Medulla oblongata (tissue), 1 donor: ENCODE results near the gene CRACR2A.

Source experiments
- DNase-seq: peaks from one replicate; pipeline ENCODE4 v3.0.0-alpha.2; 2015; ENCODE audit errors: extremely low spot score

CRACR2A gene

DNA sequence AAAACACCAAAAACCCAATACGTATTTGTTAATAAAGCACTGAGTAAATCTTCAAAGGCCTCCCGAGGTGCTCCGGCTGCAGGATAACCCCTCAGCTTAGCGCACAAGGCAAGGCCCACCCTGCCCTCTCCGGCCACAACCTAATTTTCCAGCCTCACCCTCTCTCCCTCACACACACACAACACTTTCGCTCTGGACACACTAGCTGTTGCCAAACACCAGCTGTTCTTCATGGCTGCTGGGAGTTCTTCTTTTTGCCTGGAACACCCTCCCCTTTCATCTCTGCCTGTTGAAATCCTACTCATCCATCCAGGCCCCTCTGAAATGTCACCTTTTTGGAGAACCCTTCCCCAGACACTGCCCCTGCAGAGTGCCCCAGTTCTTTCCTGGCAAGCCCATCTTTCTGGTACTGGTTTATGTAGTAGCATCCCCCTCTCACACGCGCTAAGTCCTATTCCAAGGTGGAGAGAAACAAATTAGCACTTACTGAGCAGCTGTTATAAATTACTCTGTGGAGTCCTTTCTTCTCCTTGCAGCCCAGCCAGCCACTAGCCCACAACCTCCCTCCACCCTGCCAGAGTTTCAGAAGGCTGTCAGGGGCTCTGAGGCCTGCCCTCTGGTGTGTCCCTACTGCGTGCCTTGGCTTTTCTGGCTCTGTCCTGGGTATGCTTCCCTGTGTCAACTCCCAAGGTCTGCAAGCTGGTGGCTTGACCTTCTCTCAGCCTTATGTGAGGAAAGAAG is 805 bp upstream of the CRACR2A start:
- DNase-seq: peak; percentile 7

DNA sequence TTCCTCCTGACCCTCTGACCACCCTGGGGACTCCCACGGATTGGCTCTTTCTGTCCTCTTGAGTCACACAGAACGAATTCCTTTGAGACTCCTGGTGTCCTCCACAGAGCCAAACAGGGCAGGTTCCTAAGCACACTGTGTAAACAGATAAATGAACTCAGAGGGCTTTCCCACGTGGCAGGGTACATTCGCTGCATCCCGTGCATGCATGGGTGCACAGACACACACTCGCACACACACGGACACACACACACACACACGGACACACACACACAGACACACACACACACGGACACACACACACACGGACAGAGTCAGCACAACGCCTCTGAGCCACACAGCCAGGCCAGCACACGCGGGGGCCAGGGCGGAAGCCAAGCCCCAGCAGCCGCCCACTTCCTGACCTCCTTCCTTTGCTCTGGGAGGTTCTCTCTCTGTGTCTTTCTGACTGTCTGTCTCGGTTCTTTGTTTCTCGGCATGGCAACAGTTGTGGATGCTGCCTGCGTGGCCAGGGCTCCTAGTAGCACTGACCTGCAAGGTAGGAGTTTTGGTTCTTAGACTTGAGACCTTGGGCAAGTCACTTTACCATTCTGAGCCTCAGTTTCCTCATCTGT is 706 bp downstream of the CRACR2A start:
- no peak for DNase-seq

DNA sequence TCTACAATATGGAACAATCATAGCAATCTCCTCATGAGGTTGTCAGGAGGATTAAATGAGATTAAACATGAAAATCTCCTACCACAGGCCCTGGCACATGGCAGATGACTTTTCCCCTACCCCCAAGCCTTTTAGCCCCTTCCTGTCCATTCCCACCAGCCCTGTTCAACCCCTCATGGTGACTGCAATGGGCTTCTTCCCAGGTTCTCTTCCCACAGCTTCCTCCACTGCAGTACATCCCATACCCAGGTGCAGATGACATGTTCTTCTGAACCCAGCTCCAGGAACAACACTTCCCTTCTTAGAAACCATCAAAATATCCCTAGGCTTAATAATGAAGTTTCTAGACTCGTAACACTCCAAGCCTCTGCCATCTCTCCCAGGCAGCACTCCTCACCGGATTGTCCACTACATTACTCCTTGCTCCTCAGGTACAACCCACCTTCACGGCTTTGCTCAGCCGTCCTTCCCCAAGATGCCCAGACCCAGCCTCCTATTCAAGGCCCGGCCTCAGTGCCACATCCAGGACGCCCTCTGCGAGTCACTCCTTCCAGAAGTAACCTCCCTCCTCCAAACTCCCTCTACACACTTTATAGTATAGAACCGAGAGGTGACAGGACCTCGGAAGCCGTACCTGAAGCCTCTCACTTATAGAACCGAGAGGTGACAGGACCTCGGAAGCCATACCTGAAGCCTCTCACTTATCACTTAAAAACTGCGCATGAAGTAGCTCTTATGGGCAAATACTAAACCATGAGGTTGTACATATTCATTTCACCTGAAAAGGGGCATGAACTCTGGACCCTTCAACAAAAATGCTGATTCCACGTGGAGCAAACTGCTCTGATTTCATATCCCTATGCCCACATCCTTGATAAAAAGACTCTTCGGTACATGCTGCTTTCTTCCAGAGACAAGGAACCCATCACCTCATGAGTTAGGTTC is 1.5 kb downstream of the CRACR2A start:
- no peak for DNase-seq

DNA sequence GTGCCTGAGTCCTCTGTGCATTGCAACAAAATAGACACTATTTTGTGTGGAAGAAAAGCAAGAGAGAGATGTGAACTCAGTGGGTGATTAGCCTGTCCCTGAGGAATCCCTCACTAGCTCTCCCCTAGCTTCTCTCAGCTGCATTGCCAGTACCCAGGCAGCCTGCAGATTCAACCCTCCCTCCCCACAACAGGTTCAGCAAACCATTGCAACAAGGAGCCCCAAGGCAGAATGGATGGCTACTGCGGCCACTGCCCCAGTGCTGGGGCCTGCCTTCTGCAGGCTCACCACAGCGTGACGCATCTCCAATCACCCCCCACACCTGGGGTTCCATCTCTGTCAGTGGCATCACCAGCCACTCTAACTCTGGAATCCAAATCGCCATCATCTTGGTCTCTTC is 2.3 kb downstream of the CRACR2A start:
- no peak for DNase-seq

DNA sequence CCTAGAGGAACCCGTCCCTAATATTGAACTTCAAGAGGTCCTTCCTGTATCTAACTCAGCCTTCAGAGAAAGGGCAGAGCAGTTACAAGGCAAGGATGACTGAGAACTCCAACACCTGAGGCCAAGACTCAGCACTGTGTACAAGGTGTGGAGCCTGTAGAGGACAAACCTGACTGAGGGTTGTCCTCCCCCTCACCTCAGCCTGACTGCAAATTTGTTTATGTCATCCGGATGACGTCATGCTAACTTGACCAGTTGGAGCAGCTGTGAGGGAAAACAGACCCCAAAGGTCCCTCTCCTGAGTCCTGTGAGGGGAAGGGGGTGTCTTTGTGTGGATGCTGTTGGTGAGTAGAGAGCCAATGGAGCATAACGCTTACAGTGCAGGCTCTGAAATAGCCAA is 4.3 kb downstream of the CRACR2A start:
- DNase-seq: no peak

DNA sequence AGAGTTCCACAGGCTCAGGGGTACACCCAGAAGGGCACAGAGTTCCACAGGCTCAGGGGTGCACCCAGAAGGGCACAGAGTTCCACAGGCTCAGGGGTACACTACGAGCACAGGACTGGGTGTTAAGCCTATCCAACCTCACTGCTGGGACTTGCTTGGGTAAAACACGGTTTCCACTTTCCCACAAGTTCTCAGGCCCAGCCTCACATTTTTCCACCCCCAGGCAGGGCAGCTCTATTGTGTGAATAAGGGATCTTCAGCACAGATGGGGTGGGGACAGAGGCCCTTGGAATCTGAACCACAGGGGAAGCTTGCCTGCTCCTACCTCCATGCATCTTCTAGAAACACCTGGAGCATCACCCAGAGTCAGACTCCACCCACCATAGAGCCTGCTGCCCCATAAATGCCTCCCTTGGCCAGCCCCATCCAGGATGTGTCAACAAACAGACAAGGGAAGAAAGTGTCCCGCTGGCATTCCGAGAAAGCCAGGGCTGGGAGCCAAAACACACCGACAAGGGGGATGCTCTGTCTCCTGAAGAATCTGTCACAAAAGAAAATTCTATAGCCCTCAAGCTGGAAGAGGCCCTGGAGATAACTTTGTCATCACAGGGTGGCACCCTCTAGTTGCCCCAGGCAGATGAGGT is 4.8 kb downstream of the CRACR2A start:
- no peak for DNase-seq

DNA sequence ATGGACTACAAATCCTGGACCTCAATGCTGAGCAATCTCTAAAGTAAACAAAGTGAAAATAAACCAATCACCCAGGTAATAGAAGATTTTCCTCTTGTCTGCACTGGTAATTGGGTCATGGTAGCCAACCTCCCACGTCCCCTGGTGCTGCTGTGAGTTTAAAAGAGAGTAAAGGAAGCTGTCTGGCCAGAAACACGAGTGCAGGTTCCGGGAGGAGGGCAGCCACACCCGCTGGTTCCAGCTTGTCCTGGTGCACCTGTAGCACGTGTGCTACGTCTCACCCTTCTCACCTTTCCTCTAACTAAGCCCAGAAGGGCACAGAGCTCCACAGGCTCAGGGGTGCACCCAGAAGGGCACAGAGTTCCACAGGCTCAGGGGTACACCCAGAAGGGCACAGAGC is 5.4 kb downstream of the CRACR2A start:
- no peak for DNase-seq

DNA sequence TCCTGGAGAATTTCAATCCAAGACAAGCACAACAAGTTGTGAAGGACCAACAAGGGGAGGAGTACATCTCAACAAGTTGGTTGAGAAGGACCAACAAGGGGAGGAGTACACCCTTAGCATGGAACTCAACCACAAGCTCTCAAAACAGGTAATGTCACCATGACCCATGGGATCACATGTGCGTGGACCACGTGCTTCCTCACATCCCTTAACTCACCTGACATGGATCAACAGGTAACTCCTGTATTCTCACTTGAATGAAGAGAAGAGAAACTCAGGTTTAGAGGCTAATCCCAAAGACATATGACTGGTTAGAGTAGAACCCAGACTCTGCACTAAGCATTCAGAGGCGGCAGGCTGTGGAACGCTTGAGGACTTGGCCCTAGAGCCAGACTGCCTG is 6.2 kb downstream of the CRACR2A start:
- no peak for DNase-seq

DNA sequence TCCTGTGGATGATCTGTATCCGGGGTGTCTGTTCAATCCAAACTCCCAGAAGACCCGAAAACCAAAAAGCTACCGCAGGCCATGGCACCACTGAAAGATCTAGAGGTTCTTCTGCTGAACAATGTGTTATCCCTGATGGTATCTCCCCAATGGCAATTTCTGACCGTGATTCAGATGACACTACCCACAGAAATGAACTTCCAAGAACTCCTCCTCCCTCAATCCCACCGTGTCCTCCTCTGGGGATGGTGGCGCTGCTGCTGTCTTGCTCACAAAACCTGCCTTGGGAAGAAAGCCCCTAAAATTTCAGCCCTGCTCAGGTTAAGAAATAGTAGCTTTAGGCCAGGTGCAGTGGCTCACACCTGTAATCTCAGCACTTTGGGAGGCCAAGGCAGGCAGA is 7.8 kb downstream of the CRACR2A start:
- DNase-seq: no peak

DNA sequence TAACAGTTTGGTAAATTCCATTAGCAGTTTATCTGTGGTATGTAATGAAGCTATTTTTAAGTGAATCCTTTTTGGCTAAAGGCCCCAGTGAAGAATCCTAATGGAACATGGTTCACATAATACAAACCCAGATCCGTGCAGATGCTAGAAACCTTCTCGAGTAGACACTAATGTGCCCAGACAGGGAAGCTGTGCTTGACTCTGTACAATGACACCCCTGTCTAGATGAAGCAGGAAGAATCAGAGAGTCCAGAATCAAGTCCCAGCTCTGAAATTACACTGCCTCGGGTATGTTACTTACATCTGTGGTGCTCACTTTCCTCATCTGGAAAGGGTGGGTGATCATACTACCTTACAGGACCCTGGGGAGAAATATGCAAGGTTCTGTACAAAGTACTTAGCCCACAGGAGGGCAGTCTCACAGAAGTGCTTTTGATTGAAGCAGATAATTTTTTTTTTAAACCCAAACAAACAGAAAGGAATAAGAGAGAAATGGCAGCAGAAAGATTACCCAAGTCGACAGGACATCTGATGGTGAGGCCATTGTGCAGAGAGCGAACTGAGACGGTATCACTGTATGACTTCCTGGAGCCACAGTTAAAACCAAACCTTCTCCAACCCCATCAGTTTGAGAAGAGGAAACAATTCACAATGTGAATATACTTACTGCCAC is 8.5 kb downstream of the CRACR2A start:
- no peak for DNase-seq

DNA sequence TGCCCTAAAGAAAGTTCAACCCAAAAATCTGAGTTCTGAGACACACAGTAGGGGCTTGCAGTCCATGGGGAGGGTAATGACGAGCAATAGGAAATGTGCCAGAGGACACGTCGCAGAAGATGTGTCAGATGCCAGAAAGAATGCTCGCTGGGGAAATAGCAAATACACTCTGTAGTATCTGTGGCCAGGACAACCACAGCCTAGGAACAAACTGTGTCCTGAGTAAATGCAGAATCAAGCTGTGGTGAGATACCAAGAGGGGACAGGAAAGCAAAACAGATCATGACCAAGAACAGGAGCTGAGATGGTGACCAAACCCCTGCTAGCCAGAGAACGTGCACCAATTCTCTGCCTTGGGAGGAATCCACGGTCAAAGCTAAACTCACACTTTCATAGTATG is 9.1 kb downstream of the CRACR2A start:
- no peak for DNase-seq

DNA sequence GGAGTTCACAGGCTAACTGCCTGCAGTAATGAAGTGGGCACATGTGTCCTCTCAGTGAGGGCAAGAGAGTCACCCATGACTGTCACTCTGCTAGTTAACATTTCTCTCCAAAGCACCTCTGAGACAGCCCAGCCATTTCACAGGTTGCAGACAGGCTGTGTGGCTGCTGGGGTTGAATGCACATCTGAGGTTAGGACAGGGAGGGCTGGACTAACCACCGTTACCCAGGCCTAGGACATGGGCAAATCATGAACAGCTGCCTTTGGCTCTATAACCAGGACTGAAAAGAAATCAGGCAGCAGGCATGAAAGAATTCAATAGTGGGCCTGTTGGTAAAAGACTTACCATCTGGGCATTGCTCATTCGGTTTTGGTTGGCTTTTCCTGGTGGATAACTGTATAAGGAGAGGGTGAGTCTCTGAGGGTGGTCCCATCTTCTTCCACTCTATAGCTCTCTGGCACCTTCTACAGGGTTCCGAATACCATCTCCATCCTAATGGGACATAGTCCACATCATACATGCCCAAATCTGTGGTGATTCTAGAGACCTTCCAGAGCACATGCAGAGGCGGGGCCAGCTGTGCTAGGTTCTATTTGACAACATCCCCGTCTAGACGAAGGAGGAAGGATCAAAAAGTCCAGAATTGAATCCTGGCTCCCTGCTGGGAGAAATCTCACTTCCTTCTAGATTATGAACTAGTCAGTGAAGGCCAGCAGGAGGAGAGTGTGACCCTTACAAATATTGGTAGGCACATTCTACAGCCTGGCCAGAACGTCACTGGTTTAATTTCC is 10.8 kb downstream of the CRACR2A start:
- DNase-seq: no peak

DNA sequence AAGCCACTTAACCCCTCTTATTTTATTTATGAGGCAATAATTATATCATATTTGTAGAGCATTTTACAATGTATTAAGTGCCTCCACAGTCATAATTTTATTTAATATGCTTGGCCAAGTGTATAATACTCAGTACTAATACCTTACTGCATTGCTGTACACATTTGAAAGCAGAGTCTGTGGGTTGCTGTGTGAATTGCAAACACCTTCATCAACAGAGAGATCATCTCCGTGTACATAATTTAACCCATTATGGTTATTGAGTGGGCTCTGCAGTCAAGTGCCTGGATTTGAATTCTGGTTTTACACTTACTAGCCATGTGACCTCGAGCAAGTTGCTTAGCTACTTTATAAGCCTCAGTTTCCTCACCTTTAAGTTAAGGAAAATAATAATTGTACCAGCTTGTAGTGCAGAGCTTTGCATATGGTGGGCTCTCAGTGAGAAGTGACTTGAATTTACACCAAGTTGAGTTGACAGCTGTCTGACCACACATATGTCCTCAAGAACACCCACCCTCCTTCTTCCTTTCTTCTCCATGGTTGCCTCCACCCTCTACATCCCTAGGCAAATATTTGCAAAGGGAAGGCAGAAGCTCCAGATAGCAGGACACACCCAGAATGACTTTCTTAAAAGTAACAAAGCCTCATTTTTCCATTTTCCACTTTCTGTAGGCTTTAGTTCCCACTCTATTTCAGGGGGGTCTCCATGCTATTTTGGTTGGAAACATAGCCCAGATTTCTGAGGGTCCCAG is 12.3 kb downstream of the CRACR2A start:
- DNase-seq: no peak

DNA sequence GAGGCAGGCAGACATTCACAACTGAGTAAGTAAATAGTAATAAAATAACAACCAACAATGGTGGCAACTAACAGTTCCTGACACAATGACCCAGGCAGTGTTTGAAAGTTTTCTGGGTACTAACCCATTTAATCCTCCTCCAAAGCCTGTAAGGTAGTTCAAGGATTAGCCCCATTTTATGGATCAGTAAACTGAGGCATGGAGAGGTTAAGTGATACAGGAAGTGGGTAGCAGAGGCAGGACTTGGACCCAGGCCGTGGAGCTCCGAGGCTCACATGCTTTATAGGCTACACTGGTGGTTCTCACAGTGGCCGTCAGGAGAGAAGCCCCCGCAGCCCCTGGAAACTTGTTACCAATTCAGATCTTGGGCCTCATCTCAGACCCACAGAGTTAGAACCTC is 17.5 kb downstream of the CRACR2A start:
- DNase-seq: no peak

DNA sequence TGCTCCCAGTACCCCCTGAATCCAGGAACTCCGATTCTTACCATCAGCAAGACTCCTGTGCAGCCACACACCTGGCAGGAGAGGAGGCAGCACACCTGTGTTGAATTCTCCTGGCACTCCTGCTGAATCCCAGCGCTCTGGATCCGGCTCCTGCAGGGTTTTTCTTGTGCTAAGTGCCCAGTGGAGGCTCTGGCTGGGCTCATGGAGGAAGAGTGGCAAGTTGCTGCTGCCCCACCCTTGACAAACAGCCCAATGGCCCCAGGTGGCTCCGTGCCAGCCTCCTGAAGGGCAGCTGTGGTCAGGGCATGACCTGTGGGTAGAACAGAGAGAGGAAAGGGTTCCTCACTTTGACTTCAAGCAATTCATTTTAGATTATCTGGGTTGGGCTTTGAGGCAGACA is 20.0 kb downstream of the CRACR2A start:
- DNase-seq: no peak

DNA sequence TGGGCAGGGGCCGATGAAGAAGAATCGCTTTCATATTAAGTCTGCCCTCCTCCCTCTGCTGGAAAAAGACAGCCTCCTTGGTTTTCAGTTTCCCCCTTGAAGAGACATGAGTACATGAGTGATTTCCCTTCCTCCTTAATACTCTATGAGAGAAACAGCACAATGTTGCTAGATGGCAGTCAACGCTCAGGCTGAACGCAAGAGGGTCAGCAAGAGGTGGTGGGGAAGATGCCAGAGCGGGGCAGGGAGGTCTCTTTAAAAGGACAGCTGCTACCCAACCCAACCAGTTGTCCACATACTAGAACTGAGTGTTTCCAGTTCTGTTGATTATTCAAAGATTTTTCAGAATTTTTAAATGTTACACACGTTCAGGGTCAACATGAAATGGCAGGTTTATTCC is 22.8 kb downstream of the CRACR2A start:
- DNase-seq: no peak

DNA sequence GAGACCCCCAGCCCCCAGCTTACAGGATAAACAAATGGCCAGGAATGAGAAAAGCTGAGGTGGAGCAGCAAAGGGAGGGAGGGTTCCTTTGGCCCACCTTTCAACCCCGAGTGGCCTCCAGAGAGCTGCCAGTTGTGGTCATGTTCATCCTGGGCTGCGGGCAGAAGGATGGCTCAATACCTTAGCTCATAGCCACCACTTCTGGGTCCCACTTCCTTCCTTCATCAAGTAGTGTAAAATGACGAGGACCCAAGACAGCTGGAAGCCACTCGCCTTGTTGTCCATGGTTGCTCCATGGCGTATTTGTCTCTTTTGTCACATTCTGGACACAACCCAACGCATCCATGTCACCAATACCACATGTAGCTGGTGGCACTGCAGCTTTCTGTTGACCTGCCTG is 24.2 kb downstream of the CRACR2A start:
- no peak for DNase-seq

DNA sequence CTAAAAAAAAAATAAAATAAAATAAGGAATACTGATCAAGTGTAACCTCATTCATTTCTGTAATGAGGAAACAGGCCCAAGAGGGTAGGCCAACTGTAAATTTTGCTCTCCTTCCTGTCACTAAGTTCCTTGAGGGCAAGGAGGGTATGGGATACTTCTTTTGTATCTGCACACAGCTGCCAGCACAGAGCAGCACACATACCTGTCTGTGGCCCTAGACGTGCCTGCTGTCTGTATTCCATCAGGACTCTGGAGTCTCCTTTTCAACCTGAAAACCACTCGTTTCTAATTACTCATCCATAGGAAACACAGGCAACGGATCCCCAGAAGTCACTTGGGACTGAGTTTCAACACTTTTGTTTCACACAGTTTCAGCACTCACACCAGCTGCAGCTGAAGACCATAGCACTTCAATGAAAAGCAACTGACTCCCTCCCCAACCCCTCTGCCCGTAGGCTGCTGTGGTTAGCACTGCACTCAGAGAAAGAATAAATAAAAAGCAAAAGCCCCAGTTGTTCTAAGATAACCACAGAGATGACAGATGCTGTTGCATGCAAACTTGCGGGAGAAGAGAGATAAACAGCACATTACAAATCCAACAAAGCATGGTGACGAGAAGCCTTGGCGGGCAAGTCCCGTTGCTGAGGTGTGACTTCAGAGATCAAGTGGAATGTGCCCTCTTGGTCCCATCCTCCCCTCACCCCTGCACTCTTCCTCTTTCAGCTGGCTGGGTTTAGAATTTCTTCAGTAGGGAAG is 24.9 kb downstream of the CRACR2A start:
- DNase-seq: no peak

DNA sequence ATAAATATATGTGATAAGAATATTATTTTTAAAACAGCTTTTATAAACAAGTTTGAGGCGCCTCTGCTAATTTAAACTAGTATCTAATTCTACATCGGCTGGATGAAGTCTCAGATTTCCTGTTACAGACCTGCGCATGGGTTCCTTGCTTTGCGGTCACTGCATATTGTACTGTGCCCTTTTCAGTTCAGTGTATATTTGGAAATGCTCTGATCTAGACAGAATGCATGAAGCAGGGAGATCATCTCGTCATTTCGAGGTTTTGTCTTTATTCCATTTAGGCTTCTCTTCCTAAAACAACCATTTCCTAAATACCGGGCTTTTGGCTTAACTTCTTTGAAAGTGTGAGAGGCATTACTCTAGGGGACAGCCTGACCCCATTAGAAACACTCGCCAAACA is 25.6 kb downstream of the CRACR2A start:
- DNase-seq: no peak
